WTC11 (cell line): ENCODE data around the gene PRXL2A.

Experiments
- ESRRA ChIP-seq: sonication (generic); formaldehyde crosslinking; IDR thresholded peaks from 2 replicates; pipeline ENCODE4 v1.8.1; 2022; ENCODE audit warnings: mild to moderate bottlenecking, missing genetic modification reagents, borderline replicate concordance
- ETV6 ChIP-seq: sonication (generic); formaldehyde crosslinking; IDR thresholded peaks from 2 replicates; pipeline ENCODE4 v1.8.1; 2022; ENCODE audit warnings: mild to moderate bottlenecking, missing genetic modification reagents
- FOXP1 ChIP-seq: sonication (generic); formaldehyde crosslinking; IDR thresholded peaks from 2 replicates; pipeline ENCODE4 v1.8.0; 2022; ENCODE audit warnings: missing genetic modification reagents, mild to moderate bottlenecking, moderate library complexity, borderline replicate concordance
- ZNF263 ChIP-seq: sonication (generic); formaldehyde crosslinking; IDR thresholded peaks from 2 replicates; pipeline ENCODE4 v1.8.1; 2022; ENCODE audit warnings: low read depth, mild to moderate bottlenecking, moderate library complexity, missing genetic modification reagents
- ZNF416 ChIP-seq: fragments of 250-450 bp; sonication (Bioruptor Pico); IDR thresholded peaks from 2 replicates; pipeline ENCODE4 v1.9.0; 2021; ENCODE audit warnings: mild to moderate bottlenecking, inconsistent platforms
- TF ChIP-seq, protein P1 (sequence below): fragments of 200-600 bp; IDR thresholded peaks from 2 replicates; pipeline ENCODE4 v1.8.0; 2022; ENCODE audit warnings: antibody characterized with exemption
- TF ChIP-seq, protein P2 (sequence below): sonication (generic); formaldehyde crosslinking; IDR thresholded peaks from 2 replicates; pipeline ENCODE4 v1.8.0; 2023; ENCODE audit warnings: missing genetic modification reagents, mild to moderate bottlenecking, borderline replicate concordance
- TF ChIP-seq, protein P3 (sequence below): sonication (generic); formaldehyde crosslinking; IDR thresholded peaks from 2 replicates; pipeline ENCODE4 v1.8.0; 2022; ENCODE audit warnings: mild to moderate bottlenecking, missing genetic modification reagents
- TF ChIP-seq, protein P4 (sequence below): sonication (generic); formaldehyde crosslinking; IDR thresholded peaks from 2 replicates; pipeline ENCODE4 v1.8.1; 2022; ENCODE audit warnings: low read depth, missing genetic modification reagents, borderline replicate concordance
- TF ChIP-seq, protein P5 (sequence below): sonication (generic); formaldehyde crosslinking; IDR thresholded peaks from 2 replicates; pipeline ENCODE4 v1.8.1; 2023; ENCODE audit warnings: mild to moderate bottlenecking, moderate library complexity, missing genetic modification reagents
- TF ChIP-seq, protein P6 (sequence below): sonication (generic); formaldehyde crosslinking; conservative IDR thresholded peaks from 2 replicates; pipeline ENCODE4 v1.8.1; 2022; ENCODE audit warnings: mild to moderate bottlenecking, missing genetic modification reagents
- TF ChIP-seq, protein P7 (sequence below): sonication (generic); formaldehyde crosslinking; IDR thresholded peaks from 2 replicates; pipeline ENCODE4 v1.8.0; 2022; ENCODE audit warnings: mild to moderate bottlenecking, missing genetic modification reagents
- TF ChIP-seq, protein P8 (sequence below): sonication (generic); formaldehyde crosslinking; IDR thresholded peaks from 2 replicates; pipeline ENCODE4 v1.8.1; 2023; ENCODE audit warnings: mild to moderate bottlenecking, missing genetic modification reagents, borderline replicate concordance
- TF ChIP-seq, protein P9 (sequence below): sonication (generic); formaldehyde crosslinking; IDR thresholded peaks from 2 replicates; pipeline ENCODE4 v1.8.1; 2022; ENCODE audit warnings: mild to moderate bottlenecking, moderate library complexity, missing genetic modification reagents

DNA sequence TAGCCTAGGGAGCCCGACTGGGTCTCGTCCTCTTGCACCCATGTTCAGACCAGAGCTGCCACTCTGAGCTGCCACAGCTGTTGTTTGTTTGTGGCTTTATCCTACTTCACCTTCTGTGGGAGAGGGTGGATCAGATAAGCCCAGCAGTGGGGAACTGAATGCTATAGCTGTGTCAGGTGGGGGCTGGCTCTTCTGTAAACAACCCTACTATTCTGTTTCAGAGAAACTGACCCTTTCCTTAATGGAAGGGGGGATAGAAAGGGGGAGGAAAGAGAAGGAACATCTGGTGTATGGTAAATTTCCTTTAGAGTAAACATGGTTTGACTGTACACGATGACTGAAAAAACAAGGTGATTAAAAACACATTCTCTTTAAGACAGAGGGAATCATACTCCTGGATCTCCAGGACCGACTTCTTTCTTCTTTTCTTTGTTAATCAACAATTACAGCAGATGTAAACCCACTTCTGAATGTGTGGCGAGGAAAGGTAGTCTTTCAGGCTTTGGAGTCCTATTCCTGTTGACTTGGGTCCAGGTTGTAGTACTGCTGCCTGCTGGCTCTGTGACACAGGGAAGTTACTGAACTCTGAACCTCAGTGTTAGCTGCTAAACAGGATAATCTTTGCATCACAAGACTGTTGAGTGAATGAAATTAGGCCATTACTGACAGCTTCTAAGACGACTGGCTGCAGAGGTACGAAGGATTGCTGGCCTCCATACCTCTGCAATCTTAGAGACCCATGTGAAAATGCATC is 6.0 kb downstream of the PRXL2A start:
- TF ChIP-seq, protein P1, sequence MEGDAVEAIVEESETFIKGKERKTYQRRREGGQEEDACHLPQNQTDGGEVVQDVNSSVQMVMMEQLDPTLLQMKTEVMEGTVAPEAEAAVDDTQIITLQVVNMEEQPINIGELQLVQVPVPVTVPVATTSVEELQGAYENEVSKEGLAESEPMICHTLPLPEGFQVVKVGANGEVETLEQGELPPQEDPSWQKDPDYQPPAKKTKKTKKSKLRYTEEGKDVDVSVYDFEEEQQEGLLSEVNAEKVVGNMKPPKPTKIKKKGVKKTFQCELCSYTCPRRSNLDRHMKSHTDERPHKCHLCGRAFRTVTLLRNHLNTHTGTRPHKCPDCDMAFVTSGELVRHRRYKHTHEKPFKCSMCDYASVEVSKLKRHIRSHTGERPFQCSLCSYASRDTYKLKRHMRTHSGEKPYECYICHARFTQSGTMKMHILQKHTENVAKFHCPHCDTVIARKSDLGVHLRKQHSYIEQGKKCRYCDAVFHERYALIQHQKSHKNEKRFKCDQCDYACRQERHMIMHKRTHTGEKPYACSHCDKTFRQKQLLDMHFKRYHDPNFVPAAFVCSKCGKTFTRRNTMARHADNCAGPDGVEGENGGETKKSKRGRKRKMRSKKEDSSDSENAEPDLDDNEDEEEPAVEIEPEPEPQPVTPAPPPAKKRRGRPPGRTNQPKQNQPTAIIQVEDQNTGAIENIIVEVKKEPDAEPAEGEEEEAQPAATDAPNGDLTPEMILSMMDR: no peak
- TF ChIP-seq, protein P2, sequence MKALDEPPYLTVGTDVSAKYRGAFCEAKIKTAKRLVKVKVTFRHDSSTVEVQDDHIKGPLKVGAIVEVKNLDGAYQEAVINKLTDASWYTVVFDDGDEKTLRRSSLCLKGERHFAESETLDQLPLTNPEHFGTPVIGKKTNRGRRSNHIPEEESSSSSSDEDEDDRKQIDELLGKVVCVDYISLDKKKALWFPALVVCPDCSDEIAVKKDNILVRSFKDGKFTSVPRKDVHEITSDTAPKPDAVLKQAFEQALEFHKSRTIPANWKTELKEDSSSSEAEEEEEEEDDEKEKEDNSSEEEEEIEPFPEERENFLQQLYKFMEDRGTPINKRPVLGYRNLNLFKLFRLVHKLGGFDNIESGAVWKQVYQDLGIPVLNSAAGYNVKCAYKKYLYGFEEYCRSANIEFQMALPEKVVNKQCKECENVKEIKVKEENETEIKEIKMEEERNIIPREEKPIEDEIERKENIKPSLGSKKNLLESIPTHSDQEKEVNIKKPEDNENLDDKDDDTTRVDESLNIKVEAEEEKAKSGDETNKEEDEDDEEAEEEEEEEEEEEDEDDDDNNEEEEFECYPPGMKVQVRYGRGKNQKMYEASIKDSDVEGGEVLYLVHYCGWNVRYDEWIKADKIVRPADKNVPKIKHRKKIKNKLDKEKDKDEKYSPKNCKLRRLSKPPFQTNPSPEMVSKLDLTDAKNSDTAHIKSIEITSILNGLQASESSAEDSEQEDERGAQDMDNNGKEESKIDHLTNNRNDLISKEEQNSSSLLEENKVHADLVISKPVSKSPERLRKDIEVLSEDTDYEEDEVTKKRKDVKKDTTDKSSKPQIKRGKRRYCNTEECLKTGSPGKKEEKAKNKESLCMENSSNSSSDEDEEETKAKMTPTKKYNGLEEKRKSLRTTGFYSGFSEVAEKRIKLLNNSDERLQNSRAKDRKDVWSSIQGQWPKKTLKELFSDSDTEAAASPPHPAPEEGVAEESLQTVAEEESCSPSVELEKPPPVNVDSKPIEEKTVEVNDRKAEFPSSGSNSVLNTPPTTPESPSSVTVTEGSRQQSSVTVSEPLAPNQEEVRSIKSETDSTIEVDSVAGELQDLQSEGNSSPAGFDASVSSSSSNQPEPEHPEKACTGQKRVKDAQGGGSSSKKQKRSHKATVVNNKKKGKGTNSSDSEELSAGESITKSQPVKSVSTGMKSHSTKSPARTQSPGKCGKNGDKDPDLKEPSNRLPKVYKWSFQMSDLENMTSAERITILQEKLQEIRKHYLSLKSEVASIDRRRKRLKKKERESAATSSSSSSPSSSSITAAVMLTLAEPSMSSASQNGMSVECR: no peak
- TF ChIP-seq FOXP1 (CRISPR knock-in tag) (no peak), ZNF263 (CRISPR knock-in tag) (no peak), ETV6 (CRISPR knock-in tag) (no peak), ESRRA (CRISPR knock-in tag) (no peak), ZNF416 (CRISPR knock-in tag) (no peak)
- TF ChIP-seq, protein P3, sequence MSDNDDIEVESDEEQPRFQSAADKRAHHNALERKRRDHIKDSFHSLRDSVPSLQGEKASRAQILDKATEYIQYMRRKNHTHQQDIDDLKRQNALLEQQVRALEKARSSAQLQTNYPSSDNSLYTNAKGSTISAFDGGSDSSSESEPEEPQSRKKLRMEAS (CRISPR knock-in tag): no peak
- TF ChIP-seq, protein P4, sequence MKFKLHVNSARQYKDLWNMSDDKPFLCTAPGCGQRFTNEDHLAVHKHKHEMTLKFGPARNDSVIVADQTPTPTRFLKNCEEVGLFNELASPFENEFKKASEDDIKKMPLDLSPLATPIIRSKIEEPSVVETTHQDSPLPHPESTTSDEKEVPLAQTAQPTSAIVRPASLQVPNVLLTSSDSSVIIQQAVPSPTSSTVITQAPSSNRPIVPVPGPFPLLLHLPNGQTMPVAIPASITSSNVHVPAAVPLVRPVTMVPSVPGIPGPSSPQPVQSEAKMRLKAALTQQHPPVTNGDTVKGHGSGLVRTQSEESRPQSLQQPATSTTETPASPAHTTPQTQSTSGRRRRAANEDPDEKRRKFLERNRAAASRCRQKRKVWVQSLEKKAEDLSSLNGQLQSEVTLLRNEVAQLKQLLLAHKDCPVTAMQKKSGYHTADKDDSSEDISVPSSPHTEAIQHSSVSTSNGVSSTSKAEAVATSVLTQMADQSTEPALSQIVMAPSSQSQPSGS (CRISPR knock-in tag): no peak
- TF ChIP-seq, protein P5, sequence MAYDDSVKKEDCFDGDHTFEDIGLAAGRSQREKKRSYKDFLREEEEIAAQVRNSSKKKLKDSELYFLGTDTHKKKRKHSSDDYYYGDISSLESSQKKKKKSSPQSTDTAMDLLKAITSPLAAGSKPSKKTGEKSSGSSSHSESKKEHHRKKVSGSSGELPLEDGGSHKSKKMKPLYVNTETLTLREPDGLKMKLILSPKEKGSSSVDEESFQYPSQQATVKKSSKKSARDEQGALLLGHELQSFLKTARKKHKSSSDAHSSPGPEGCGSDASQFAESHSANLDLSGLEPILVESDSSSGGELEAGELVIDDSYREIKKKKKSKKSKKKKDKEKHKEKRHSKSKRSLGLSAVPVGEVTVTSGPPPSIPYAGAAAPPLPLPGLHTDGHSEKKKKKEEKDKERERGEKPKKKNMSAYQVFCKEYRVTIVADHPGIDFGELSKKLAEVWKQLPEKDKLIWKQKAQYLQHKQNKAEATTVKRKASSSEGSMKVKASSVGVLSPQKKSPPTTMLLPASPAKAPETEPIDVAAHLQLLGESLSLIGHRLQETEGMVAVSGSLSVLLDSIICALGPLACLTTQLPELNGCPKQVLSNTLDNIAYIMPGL: no peak
- TF ChIP-seq, protein P6, sequence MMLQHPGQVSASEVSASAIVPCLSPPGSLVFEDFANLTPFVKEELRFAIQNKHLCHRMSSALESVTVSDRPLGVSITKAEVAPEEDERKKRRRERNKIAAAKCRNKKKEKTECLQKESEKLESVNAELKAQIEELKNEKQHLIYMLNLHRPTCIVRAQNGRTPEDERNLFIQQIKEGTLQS: no peak
- TF ChIP-seq, protein P7, sequence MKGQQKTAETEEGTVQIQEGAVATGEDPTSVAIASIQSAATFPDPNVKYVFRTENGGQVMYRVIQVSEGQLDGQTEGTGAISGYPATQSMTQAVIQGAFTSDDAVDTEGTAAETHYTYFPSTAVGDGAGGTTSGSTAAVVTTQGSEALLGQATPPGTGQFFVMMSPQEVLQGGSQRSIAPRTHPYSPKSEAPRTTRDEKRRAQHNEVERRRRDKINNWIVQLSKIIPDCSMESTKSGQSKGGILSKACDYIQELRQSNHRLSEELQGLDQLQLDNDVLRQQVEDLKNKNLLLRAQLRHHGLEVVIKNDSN (CRISPR knock-in tag): no peak
- TF ChIP-seq, protein P8, sequence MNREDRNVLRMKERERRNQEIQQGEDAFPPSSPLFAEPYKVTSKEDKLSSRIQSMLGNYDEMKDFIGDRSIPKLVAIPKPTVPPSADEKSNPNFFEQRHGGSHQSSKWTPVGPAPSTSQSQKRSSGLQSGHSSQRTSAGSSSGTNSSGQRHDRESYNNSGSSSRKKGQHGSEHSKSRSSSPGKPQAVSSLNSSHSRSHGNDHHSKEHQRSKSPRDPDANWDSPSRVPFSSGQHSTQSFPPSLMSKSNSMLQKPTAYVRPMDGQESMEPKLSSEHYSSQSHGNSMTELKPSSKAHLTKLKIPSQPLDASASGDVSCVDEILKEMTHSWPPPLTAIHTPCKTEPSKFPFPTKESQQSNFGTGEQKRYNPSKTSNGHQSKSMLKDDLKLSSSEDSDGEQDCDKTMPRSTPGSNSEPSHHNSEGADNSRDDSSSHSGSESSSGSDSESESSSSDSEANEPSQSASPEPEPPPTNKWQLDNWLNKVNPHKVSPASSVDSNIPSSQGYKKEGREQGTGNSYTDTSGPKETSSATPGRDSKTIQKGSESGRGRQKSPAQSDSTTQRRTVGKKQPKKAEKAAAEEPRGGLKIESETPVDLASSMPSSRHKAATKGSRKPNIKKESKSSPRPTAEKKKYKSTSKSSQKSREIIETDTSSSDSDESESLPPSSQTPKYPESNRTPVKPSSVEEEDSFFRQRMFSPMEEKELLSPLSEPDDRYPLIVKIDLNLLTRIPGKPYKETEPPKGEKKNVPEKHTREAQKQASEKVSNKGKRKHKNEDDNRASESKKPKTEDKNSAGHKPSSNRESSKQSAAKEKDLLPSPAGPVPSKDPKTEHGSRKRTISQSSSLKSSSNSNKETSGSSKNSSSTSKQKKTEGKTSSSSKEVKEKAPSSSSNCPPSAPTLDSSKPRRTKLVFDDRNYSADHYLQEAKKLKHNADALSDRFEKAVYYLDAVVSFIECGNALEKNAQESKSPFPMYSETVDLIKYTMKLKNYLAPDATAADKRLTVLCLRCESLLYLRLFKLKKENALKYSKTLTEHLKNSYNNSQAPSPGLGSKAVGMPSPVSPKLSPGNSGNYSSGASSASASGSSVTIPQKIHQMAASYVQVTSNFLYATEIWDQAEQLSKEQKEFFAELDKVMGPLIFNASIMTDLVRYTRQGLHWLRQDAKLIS (CRISPR knock-in tag): no peak
- TF ChIP-seq, protein P9, sequence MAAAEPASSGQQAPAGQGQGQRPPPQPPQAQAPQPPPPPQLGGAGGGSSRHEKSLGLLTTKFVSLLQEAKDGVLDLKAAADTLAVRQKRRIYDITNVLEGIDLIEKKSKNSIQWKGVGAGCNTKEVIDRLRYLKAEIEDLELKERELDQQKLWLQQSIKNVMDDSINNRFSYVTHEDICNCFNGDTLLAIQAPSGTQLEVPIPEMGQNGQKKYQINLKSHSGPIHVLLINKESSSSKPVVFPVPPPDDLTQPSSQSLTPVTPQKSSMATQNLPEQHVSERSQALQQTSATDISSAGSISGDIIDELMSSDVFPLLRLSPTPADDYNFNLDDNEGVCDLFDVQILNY (CRISPR knock-in tag): no peak
